Bone marrow (tissue), 2 donors: ENCODE measurements around the gene GPR82.
"Not testable (repeated sequence)": the region's sequence is repeated elsewhere in the genome, so short reads cannot be mapped to it uniquely, and the experiment has no call there.

Source experiments
- DNase-seq, 2 donors: peaks; one replicate each; lab custom pipeline; 2025; lab: John Stamatoyannopoulos, UW

GPR82 gene

GRCh38 chrX:41719610-41720009 is 4.4 kb upstream of the GPR82 start:
- DNase-seq: not testable (repeated sequence)

GRCh38 chrX:41720125-41720779 is 3.7 kb upstream of the GPR82 start:
- no peak for DNase-seq

GRCh38 chrX:41721590-41721989 is 2.4 kb upstream of the GPR82 start:
- no peak for DNase-seq

- DNase-seq: no peak
These were observed 1.8 kb upstream of the GPR82 start for GRCh38 chrX:41722214-41722613.

GRCh38 chrX:41722816-41723618 is 964 bp upstream of the GPR82 start:
- no peak for DNase-seq

GRCh38 chrX:41728125-41728524 is 4.1 kb downstream of the GPR82 start:
- DNase-seq: no peak

- DNase-seq: no peak
These were observed 6.1 kb downstream of the GPR82 start for GRCh38 chrX:41730081-41730480.

- DNase-seq: no peak
These were observed 8.3 kb downstream of the GPR82 start for GRCh38 chrX:41732260-41732659.

- peak in 1 of 2 donors; percentile 8 for DNase-seq
These were observed 10.0 kb downstream of the GPR82 start for GRCh38 chrX:41733939-41734338.

GRCh38 chrX:41734530-41734929 is 10.5 kb downstream of the GPR82 start:
- no peak for DNase-seq

GRCh38 chrX:41737065-41737464 is 13.1 kb downstream of the GPR82 start:
- DNase-seq: no peak

- DNase-seq: no peak
These were observed 15.9 kb downstream of the GPR82 start for GRCh38 chrX:41739871-41740270.

GRCh38 chrX:41750716-41751115 is 26.7 kb downstream of the GPR82 start:
- no peak for DNase-seq

GRCh38 chrX:41758401-41758800 is 34.4 kb downstream of the GPR82 start:
- no peak for DNase-seq

- DNase-seq: no peak
These were observed 35.8 kb downstream of the GPR82 start for GRCh38 chrX:41759817-41760216.

- DNase-seq: no peak
These were observed 37.2 kb downstream of the GPR82 start for GRCh38 chrX:41761169-41761568.

- no peak for DNase-seq
These were observed 37.7 kb downstream of the GPR82 start for GRCh38 chrX:41761702-41762101.

- no peak for DNase-seq
These were observed 55.1 kb downstream of the GPR82 start for GRCh38 chrX:41779030-41779564.
